ENCODE measurements around the gene LYRM9.

GRCh38 chr17:27907976-27908558, 14.9 kb upstream of the LYRM9 start:
- TF ChIP-seq, protein P1, sequence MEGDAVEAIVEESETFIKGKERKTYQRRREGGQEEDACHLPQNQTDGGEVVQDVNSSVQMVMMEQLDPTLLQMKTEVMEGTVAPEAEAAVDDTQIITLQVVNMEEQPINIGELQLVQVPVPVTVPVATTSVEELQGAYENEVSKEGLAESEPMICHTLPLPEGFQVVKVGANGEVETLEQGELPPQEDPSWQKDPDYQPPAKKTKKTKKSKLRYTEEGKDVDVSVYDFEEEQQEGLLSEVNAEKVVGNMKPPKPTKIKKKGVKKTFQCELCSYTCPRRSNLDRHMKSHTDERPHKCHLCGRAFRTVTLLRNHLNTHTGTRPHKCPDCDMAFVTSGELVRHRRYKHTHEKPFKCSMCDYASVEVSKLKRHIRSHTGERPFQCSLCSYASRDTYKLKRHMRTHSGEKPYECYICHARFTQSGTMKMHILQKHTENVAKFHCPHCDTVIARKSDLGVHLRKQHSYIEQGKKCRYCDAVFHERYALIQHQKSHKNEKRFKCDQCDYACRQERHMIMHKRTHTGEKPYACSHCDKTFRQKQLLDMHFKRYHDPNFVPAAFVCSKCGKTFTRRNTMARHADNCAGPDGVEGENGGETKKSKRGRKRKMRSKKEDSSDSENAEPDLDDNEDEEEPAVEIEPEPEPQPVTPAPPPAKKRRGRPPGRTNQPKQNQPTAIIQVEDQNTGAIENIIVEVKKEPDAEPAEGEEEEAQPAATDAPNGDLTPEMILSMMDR (conservative IDR thresholded peaks at IDR 0.05; ENCODE audit: low read depth, low read length): 0 out of 2 replicates have a peak, but pooled peaks have one; percentile 11
- TF ChIP-seq EZH2 (IDR thresholded peaks at IDR 0.05; ENCODE audit: borderline replicate concordance, low read depth, low read length, poor library complexity, severe bottlenecking): no peak

All from A673 (cell line).